CD4-positive, alpha-beta T cell treated with Interleukin-21 for 1 hour (primary cell): Measurements from ENCODE around the gene CTR9.

Experiments used
- DNase-seq: peaks from one replicate; pipeline ENCODE4 v3.0.0-alpha.2; 2020

CTR9 gene

GRCh38 chr11:10750838-10751580 is at the start of gene CTR9:
Gene CTR9 (plus strand): TSS chr11:10751246. CDS start chr11:10751413, 167 bp downstream.
- DNase-seq = peak; percentile 91

- no peak for DNase-seq
Measured at GRCh38 chr11:10701982-10702381, 49.1 kb upstream of the CTR9 start.

- DNase-seq = no peak
Measured at GRCh38 chr11:10708131-10708530, 42.9 kb upstream of the CTR9 start.

GRCh38 chr11:10709299-10710086 is 41.6 kb upstream of the CTR9 start:
- DNase-seq = no peak

- no peak for DNase-seq
Measured at GRCh38 chr11:10715571-10715970, 35.5 kb upstream of the CTR9 start.

- no peak for DNase-seq
Measured at GRCh38 chr11:10716122-10716521, 34.9 kb upstream of the CTR9 start.

- DNase-seq = no peak
Measured at GRCh38 chr11:10716543-10717259, 34.3 kb upstream of the CTR9 start.

- DNase-seq = no peak
Measured at GRCh38 chr11:10719616-10720015, 31.4 kb upstream of the CTR9 start.

- DNase-seq = no peak
Measured at GRCh38 chr11:10720881-10721376, 30.1 kb upstream of the CTR9 start.

- no peak for DNase-seq
Measured at GRCh38 chr11:10722307-10722706, 28.7 kb upstream of the CTR9 start.

GRCh38 chr11:10725114-10725906 is 25.7 kb upstream of the CTR9 start:
- peak; percentile 31 for DNase-seq

- no peak for DNase-seq
Measured at GRCh38 chr11:10725907-10726253, 25.2 kb upstream of the CTR9 start.

- DNase-seq = no peak
Measured at GRCh38 chr11:10727146-10727851, 23.7 kb upstream of the CTR9 start.

- DNase-seq = no peak
Measured at GRCh38 chr11:10728154-10728553, 22.9 kb upstream of the CTR9 start.

GRCh38 chr11:10728789-10729472 is 22.1 kb upstream of the CTR9 start:
- DNase-seq = no peak

- DNase-seq = no peak
Measured at GRCh38 chr11:10730151-10730550, 20.9 kb upstream of the CTR9 start.

- DNase-seq = no peak
Measured at GRCh38 chr11:10731064-10731680, 19.9 kb upstream of the CTR9 start.

GRCh38 chr11:10735481-10736475 is 15.3 kb upstream of the CTR9 start:
- DNase-seq = peak; percentile 87

- peak; percentile 54 for DNase-seq
Measured at GRCh38 chr11:10742460-10743208, 8.4 kb upstream of the CTR9 start.
